MCF 10A (cell line): ENCODE data around the gene SUGCT. TPM values are rescaled to one million over a fixed set of nuclear protein-coding genes. Genes with fewer than 3 reads are reported as not detected.
"Not testable (repeated sequence)": the region's sequence is repeated elsewhere in the genome, so short reads cannot be mapped to it uniquely, and the experiment has no call there.

Experiments
- BruUV-seq: library from RNA; stranded (reverse); fragments of 400-500 nt; replicated peaks from 2 replicates; lab custom pipeline; 2021; lab: Mats Ljungman, UMichigan
- CTCF ChIA-PET: fragments of 300-600 bp; sonication (Branson Sonifier 250); formaldehyde crosslinking; extraction: SDS; loops from one replicate; lab custom pipeline; 2021; ENCODE audit warnings: antibody characterized with exemption, inconsistent platforms; lab: Yijun Ruan, JAX
- POLR2A ChIA-PET: fragments of 300-600, 350-650 bp; sonication (Branson Sonifier 250); formaldehyde crosslinking; extraction: SDS; loops from one replicate; lab custom pipeline; 2020; ENCODE audit warnings: antibody characterized with exemption, inconsistent platforms; lab: Yijun Ruan, JAX
- DNase-seq: peaks from one replicate; pipeline ENCODE4 v3.0.0-alpha.2; 2018; ENCODE audit not compliant: unreplicated experiment
- H3K27ac Mint-ChIP-seq: one replicate; pipeline ENCODE4 v1.8.0; 2022; ENCODE audit warnings: mild to moderate bottlenecking, low read depth, mixed read lengths; ENCODE audit not compliant: unreplicated experiment
- H3K27me3 Mint-ChIP-seq: one replicate; pipeline ENCODE4 v1.8.0; 2022; ENCODE audit warnings: mixed read lengths; ENCODE audit not compliant: insufficient read depth, unreplicated experiment
- H3K36me3 Mint-ChIP-seq: one replicate; pipeline ENCODE4 v1.8.0; 2022; ENCODE audit warnings: mild to moderate bottlenecking, moderate library complexity, mixed read lengths; ENCODE audit not compliant: insufficient read depth, unreplicated experiment
- H3K4me1 Mint-ChIP-seq: one replicate; pipeline ENCODE4 v1.8.0; 2022; ENCODE audit warnings: mixed read lengths; ENCODE audit not compliant: insufficient read depth, unreplicated experiment
- H3K4me3 Mint-ChIP-seq: one replicate; pipeline ENCODE4 v1.8.0; 2022; ENCODE audit warnings: mild to moderate bottlenecking, moderate library complexity, mixed read lengths; ENCODE audit not compliant: unreplicated experiment
- H3K9me3 Mint-ChIP-seq: one replicate; pipeline ENCODE4 v1.8.0; 2022; ENCODE audit warnings: mixed read lengths; ENCODE audit not compliant: unreplicated experiment
- CTCF ChIP-seq: fragments of 200-600 bp; IDR thresholded peaks from one replicate; pipeline ENCODE4 v1.8.0; 2022; ENCODE audit warnings: antibody characterized with exemption, mild to moderate bottlenecking; ENCODE audit not compliant: unreplicated experiment
- intact Hi-C: fragments of 100-400 bp; cut with micrococcal nuclease; formaldehyde crosslinking; loops from 2 replicates; pipeline ENCODE4 v1.14.1; 2022
- total RNA-seq: library from RNA; stranded (reverse); gene quantifications from 2 replicates; pipeline ENCODE4 v1.2.3, GENCODE V29; 2022

SUGCT gene
- total RNA-seq, 1 experiment from 2014 or later = 25.4 TPM

- Mint-ChIP-seq H3K9me3 (no peaks in the 10 kb centered on the region), H3K36me3 (no peaks in the 10 kb centered on the region), H3K4me3 (no peak overlapping the region), H3K27me3 (no peaks in the 10 kb centered on the region), H3K4me1 (no peaks in the 10 kb centered on the region), H3K27ac (no peak overlapping the region)
- no TSS peak for BruUV-seq
- no peak for DNase-seq
- intact Hi-C loops = no loop called here
- POLR2A ChIA-PET = no interaction called here
- TF ChIP-seq CTCF = no peak
- CTCF ChIA-PET = no interaction called here
These were observed 109.4 kb downstream of the SUGCT start for GRCh38 chr7:40244226-40244625.

GRCh38 chr7:40248681-40249080, 113.9 kb downstream of the SUGCT start:
- BruUV-seq = no TSS peak
- no peak for DNase-seq
- H3K9me3 Mint-ChIP-seq = no peaks in the 10 kb centered on the region
- intact Hi-C loops = no loop called here
- ChIA-PET POLR2A (no interaction called here), CTCF (interaction anchor here (0.6 kb wide), 2 partner anchors 100 to 967 kb away, joined by 3 read pairs; no protein-coding TSS in a partner anchor)
- TF ChIP-seq CTCF = no peak
- H3K4me3 Mint-ChIP-seq = no peak overlapping the region
- H3K4me1 Mint-ChIP-seq = no peaks in the 10 kb centered on the region
- no peak overlapping the region for H3K27ac Mint-ChIP-seq
- H3K36me3 Mint-ChIP-seq = no peaks in the 10 kb centered on the region
- no peaks in the 10 kb centered on the region for H3K27me3 Mint-ChIP-seq

GRCh38 chr7:40253444-40253843, 118.6 kb downstream of the SUGCT start:
- H3K36me3 Mint-ChIP-seq = peaks cover 12% of the 10 kb centered on the region
- DNase-seq, H3K27me3 Mint-ChIP-seq, POLR2A ChIA-PET, intact Hi-C loops, H3K27ac Mint-ChIP-seq, H3K9me3 Mint-ChIP-seq, BruUV-seq, H3K4me3 Mint-ChIP-seq, H3K4me1 Mint-ChIP-seq: not testable (repeated sequence)
- CTCF ChIA-PET = interaction anchor here (1.0 kb wide), 1 partner anchor 20 kb away, joined by 4 read pairs; no protein-coding TSS in a partner anchor

- no peak for DNase-seq
- ChIA-PET POLR2A (no interaction called here), CTCF (no interaction called here)
- H3K9me3 Mint-ChIP-seq = no peaks in the 10 kb centered on the region
- BruUV-seq = no TSS peak
- H3K36me3 Mint-ChIP-seq = no peaks in the 10 kb centered on the region
- no peaks in the 10 kb centered on the region for H3K27me3 Mint-ChIP-seq
- no peak overlapping the region for H3K4me3 Mint-ChIP-seq
- peaks cover 12% of the 10 kb centered on the region for H3K4me1 Mint-ChIP-seq
- no peak for TF ChIP-seq CTCF
- intact Hi-C loops = no loop called here
- H3K27ac Mint-ChIP-seq = no peak overlapping the region
These were observed 129.1 kb downstream of the SUGCT start for GRCh38 chr7:40263752-40264390.
